Central memory CD8-positive, alpha-beta T cell (primary cell): ENCODE data around the gene UNCX.
"Not testable (repeated sequence)": the region's sequence is repeated elsewhere in the genome, so short reads cannot be mapped to it uniquely, and the experiment has no call there.

ENCODE experiments used
- ATAC-seq: fragments of 150-1000 bp; cut with Tn5 transposase; replicated peaks from 2 replicates; pipeline ENCODE4 v1.10.0; 2022; ENCODE audit warnings: mild to moderate bottlenecking, moderate FRiP score, moderate number of reproducible peaks; ENCODE audit not compliant: poor library complexity, severe bottlenecking; ENCODE audit errors: extremely low read depth
- DNase-seq, 2 donors: peaks; one replicate each; pipeline ENCODE4 v3.0.0; 2021; ENCODE audit warnings: low spot score in 2 of 2
- H3K27ac Mint-ChIP-seq: one replicate; pipeline ENCODE4 v1.8.0; 2022; ENCODE audit warnings: low read depth, mild to moderate bottlenecking, moderate library complexity, mixed read lengths
- H3K27me3 Mint-ChIP-seq: one replicate; pipeline ENCODE4 v1.8.0; 2022; ENCODE audit warnings: mixed read lengths
- H3K36me3 Mint-ChIP-seq: one replicate; pipeline ENCODE4 v1.8.0; 2022; ENCODE audit warnings: mild to moderate bottlenecking, moderate library complexity, mixed read lengths; ENCODE audit not compliant: insufficient read depth
- H3K4me1 Mint-ChIP-seq: one replicate; pipeline ENCODE4 v1.8.0; 2022; ENCODE audit warnings: mixed read lengths
- H3K4me3 Mint-ChIP-seq: one replicate; pipeline ENCODE4 v1.8.0; 2022; ENCODE audit warnings: mild to moderate bottlenecking, moderate library complexity, mixed read lengths
- H3K9me3 Mint-ChIP-seq: one replicate; pipeline ENCODE4 v1.8.0; 2022; ENCODE audit warnings: mixed read lengths

Gene UNCX

DNA sequence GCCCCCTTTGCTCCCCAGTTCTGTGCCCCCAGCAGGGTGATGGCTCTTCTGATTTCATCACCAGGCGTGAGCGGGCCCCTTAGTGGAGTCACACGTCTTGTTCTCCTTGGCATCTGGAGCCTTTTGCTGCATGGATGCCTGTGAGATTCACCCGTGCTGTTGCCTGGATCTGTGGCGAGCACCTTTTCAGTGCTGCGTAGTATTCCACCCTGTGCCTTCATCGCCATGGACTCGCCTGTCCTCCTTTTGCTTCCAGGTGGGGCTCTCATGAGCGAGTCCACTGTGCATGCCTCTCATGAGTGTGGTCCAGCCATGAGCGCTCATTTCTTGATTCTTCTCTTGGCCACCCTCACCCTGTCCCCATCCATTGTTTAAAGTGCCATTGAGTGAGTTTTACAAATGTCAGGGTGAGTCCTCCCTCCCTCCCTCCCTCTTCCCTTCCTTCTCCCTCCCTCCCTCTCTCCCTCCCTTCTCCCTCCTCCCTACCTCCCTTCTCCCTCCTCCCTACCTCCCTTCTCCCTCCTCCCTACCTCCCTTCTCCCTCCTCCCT, 44.0 kb downstream of the UNCX start:
- Mint-ChIP-seq H3K36me3 (no peaks in the 10 kb centered on the region), H3K27ac (no peak overlapping the region), H3K9me3 (peaks cover 6% of the 10 kb centered on the region), H3K4me1 (no peaks in the 10 kb centered on the region), H3K27me3 (peaks cover 9% of the 10 kb centered on the region), H3K4me3 (no peak overlapping the region)
- ATAC-seq (no peak), DNase-seq (no peak)

DNA sequence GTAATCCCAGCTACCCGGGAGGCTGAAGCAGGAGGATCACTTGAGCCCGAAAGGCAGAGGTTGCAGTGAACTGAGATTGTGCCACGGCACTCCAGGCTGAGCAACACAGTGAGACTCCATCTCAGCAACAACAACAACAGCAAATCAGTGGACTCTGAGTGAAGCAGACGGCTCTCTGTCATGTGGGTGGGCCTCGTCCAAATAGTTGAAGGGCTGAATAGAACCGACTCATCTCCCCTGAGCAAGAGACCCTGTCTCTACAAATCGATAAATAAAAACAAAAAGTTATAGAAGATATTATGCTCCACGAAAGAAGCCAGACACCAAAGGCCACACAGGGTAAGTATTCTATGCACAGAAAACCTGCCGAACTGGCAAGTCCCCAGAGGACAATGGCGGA, 45.9 kb downstream of the UNCX start:
- H3K4me3 Mint-ChIP-seq: no peak overlapping the region
- H3K9me3 Mint-ChIP-seq: peaks cover 6% of the 10 kb centered on the region
- DNase-seq (no peak), ATAC-seq (no peak)
- H3K36me3 Mint-ChIP-seq: no peaks in the 10 kb centered on the region
- no peaks in the 10 kb centered on the region for H3K4me1 Mint-ChIP-seq
- peaks cover 9% of the 10 kb centered on the region for H3K27me3 Mint-ChIP-seq
- no peak overlapping the region for H3K27ac Mint-ChIP-seq

DNA sequence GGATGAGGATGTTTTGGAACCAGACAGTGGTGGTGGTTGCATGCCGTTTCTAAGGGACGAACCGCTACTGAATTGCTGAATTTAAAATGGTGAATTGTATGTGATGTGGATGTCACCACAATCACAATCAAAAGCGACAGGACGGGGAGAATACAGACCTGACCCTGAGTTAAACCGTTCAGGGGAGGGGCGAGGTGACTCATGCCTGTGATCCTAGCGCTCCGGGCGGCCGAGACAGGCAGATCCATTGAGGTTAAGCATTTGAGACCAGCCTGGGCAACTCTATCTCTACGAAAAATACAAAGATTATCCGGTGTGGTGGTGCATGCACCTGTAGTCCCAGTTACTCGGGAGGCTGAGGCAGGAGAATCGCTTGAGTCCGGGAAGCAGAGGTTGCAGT, 46.4 kb downstream of the UNCX start:
- Mint-ChIP-seq H3K27ac (no peak overlapping the region), H3K36me3 (no peaks in the 10 kb centered on the region)
- no peak for DNase-seq

DNA sequence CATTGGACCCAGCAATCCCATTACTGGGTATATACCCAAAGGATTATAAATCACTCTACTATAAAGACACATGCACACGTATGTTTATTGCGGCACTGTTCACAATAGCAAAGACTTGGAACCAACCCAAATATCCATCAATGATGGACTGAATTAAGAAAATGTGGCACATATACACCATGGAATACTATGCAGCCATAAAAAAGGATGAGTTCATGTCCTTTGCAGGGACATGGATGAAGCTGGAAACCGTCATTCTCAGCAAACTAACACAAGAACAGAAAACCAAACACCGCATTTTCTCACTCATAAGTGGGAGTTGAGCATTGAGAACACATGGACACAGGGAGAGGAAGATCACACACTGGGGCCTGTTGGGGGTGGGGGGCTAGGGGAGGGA, 47.2 kb downstream of the UNCX start:
- not testable (repeated sequence) for H3K27me3 Mint-ChIP-seq, H3K27ac Mint-ChIP-seq, H3K4me3 Mint-ChIP-seq, DNase-seq, ATAC-seq, H3K9me3 Mint-ChIP-seq, H3K36me3 Mint-ChIP-seq, H3K4me1 Mint-ChIP-seq

More for the DNA sequence above, 46.4 kb downstream of the UNCX start:
- Mint-ChIP-seq H3K9me3 (peaks cover 6% of the 10 kb centered on the region), H3K4me3 (no peak overlapping the region), H3K27me3 (peaks cover 9% of the 10 kb centered on the region), H3K4me1 (no peaks in the 10 kb centered on the region)
- no peak for ATAC-seq

DNA sequence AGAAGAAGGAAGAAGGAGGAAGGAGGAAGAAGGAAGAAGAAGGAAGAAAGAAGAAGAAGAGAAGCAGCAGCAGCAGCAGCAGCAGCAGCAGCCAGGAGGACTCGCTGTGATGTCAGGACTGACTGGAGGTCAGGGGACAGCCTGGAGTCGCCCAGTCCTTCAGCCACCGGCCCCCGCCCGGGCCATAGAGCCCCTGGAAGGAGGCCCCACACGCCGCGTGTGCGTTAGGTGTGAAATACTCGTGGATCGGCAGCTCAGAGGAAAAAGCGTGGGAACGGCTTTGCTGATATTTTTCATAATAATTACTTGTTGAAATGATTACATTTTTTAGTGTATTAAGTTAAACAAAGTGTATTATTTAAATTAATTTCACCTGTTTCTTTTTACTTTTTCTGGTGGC, 48.4 kb downstream of the UNCX start:
- ATAC-seq (no peak), DNase-seq (no peak)
- H3K27ac Mint-ChIP-seq: no peak overlapping the region
- no peaks in the 10 kb centered on the region for H3K4me1 Mint-ChIP-seq
- H3K27me3 Mint-ChIP-seq: peaks cover 9% of the 10 kb centered on the region
- H3K9me3 Mint-ChIP-seq: peaks cover 6% of the 10 kb centered on the region
- no peaks in the 10 kb centered on the region for H3K36me3 Mint-ChIP-seq
- H3K4me3 Mint-ChIP-seq: no peak overlapping the region

DNA sequence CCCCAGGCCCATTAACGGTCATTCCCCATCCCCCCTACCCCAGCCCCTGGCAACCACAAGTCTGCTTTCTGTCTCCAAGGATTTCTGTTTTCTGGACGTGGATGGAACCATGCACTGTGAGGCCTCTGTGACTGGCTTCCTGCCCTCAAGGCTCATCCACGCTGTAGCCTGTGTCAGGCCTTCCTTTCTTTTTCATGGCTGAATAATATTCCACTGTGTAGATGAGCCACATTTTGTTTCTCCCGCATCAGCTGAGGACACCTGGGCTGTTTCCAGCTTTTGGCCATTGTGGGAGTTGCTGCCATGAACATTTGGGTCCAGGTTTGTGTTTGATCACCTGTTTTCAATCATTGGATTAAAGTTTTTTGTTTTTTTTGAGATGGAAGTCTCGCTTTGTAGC, 50.0 kb downstream of the UNCX start:
- no peak for DNase-seq
- H3K36me3 Mint-ChIP-seq: no peaks in the 10 kb centered on the region
- H3K4me3 Mint-ChIP-seq: no peak overlapping the region
- no peak overlapping the region for H3K27ac Mint-ChIP-seq
- ATAC-seq: no peak
- H3K27me3 Mint-ChIP-seq: peaks cover 3% of the 10 kb centered on the region
- H3K4me1 Mint-ChIP-seq: no peaks in the 10 kb centered on the region
- H3K9me3 Mint-ChIP-seq: peaks cover 6% of the 10 kb centered on the region

DNA sequence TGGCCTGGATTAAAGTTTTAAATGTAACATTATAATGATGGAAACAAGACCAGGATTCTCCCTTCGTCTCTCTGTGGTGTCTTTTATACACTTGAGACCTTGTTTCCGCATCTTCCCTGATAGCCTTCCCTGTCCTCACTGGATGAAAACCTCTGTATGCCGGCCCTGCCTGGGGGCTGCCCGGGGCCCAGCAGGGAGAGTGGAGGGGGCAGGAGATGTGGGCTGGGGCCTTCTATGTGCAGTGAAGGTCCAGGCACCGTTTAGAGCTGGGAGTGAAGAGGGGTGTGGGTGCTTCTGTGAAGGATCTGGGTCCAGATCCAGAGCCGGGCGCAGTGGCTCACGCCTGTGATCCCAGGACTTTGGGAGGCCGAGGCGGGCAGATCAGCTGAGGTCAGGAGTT, 50.7 kb downstream of the UNCX start:
- ATAC-seq (no peak), DNase-seq (no peak)
- Mint-ChIP-seq H3K9me3 (peaks cover 6% of the 10 kb centered on the region), H3K27ac (no peak overlapping the region), H3K27me3 (no peaks in the 10 kb centered on the region), H3K36me3 (no peaks in the 10 kb centered on the region), H3K4me3 (no peak overlapping the region), H3K4me1 (no peaks in the 10 kb centered on the region)

DNA sequence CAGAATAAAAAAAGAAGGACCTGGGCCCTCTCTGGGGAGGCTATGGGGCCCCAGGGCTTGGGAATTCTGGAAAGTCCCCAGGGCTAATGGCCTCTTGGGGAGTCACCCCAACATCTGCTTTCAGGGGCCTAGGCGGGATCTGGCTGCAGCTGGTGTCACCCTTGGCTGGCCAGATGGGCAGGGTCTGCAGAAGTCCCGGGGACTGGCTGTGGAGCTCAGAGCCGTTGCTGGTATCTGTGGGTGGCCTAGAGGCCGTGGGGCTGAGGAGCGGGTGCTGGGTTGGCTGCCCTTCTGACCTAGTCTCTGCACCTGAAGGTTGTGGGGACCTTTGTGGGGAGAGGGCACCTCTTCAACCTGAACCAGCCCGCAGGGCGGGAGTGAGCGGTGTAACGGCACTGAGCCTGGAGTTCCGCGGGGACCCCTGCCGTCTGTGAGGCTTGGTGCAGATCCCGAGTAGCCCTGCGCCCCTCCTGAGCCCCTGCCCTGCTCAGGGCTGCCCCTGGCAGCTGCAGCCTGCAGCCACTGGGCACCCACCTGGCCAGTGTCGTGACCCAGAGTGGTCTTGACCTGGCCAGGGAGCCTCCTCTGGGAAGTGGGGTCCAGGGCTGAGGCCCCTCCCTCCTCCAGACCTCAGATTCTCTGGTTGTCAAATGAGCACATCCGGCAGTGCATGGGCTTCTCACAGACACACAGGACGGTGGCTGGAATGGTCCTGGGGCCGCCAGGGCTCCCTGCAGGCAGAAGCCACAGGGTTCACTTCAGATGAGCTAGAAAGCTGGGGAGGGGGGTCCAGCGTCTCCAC, 51.5 kb downstream of the UNCX start:
- DNase-seq: no peak
- no peak for ATAC-seq
- Mint-ChIP-seq H3K36me3 (no peaks in the 10 kb centered on the region), H3K27ac (no peak overlapping the region), H3K27me3 (no peaks in the 10 kb centered on the region), H3K4me1 (no peaks in the 10 kb centered on the region), H3K4me3 (no peak overlapping the region), H3K9me3 (peaks cover 6% of the 10 kb centered on the region)

DNA sequence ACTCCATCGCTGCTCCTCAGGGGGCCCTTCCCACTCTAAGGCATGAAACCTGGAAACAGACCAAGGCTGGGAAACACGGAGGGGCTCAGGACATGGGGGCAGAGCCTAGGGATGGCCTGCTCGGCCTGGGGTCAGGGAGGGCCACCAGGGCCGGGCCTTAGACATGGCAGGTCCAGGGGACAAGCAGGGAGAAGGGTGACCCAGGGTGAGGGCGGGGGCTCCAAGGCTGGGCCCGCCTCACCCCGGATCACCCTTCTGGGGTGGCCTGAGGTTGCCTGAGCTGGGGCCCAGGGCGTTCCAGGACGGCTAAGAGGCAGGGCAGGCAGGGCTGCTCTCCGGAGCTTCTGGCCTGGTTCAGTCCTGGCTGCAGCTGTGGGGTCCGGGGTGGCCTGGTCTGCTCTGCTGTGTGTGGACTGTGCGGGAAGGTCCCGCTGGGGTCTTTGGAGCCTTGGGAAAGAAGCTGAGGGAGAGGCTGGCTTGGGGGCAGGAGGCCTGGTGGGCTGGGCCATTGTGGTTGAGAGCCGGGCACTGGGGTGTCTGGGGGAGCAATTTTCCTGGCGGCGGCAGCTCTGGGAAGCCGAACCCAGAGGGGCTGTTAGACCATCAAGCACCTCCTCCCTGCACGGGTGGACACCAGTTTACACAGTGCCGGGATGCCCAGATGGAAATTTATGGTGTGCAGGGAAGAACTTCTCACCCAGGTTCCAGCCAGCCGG, 52.2 kb downstream of the UNCX start:
- Mint-ChIP-seq H3K27me3 (no peaks in the 10 kb centered on the region), H3K4me3 (no peak overlapping the region), H3K9me3 (peaks cover 6% of the 10 kb centered on the region), H3K36me3 (no peaks in the 10 kb centered on the region), H3K4me1 (no peaks in the 10 kb centered on the region), H3K27ac (no peak overlapping the region)
- ATAC-seq (no peak), DNase-seq (no peak)

DNA sequence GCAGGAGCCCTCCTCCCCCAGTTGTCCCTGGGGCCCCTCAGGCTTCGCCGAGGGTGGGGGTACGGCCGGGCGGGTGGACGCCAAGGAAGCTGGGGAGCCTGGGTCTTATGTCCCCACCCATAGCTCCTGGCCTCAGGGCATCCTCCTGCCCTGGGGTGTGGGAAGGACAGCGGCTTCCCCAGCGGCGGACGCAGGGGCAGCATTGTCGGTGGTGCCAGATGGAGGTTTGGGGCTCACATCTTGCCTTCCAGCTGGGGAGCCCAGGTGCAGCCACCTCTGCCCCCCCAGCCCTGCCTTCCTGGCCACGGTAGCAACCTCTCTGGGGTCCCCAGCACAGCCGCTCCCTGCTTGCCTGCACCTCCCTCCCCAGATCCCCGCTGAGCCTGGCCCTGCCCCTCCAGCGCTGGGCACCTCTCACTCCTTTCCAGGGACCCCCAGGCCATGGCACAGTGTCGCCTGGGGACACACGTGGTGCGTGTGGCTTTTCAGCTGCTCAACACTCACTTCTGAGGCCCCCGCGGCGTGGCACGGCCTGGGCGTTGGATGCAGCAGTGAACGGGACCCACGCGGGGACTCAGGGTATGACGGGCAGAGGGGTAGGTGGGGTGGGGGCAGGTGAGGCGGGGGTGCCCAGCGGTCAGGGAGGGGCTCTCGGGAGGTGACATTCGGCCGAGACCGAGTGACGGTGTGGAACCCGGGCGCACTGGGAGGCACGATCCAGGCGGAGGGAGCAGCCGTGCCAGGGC, 53.1 kb downstream of the UNCX start:
- ATAC-seq: no peak
- no peak for DNase-seq
- no peaks in the 10 kb centered on the region for H3K9me3 Mint-ChIP-seq
- H3K4me1 Mint-ChIP-seq: no peaks in the 10 kb centered on the region
- no peaks in the 10 kb centered on the region for H3K27me3 Mint-ChIP-seq
- no peak overlapping the region for H3K27ac Mint-ChIP-seq
- no peaks in the 10 kb centered on the region for H3K36me3 Mint-ChIP-seq
- H3K4me3 Mint-ChIP-seq: no peak overlapping the region
